Hindlimb muscle (tissue), 1 donor: Measurements from ENCODE around the gene LYPD3. TPM values are rescaled to one million over a fixed set of nuclear protein-coding genes. Genes with fewer than 3 reads are reported as not detected.
"Not testable (repeated sequence)": the region's sequence is repeated elsewhere in the genome, so short reads cannot be mapped to it uniquely, and the experiment has no call there.

ENCODE experiments used
- DNase-seq: peaks from one replicate; pipeline ENCODE4 v3.0.0-alpha.2; 2013
- polyA plus RNA-seq: library from polyadenylated mRNA; unstranded; fragments of 120-200 nt; gene quantifications from one replicate; pipeline ENCODE4 v1.2.1, GENCODE V29; 2013; ENCODE audit not compliant: insufficient read length

The LYPD3 gene
- 2.4 TPM for polyA plus RNA-seq

- no peak for DNase-seq
Observed at GRCh38 chr19:43465468-43466120, at the start of gene LYPD3. Gene LYPD3 (minus strand): TSS chr19:43465608. CDS start chr19:43465571, 37 bp downstream.

DNA sequence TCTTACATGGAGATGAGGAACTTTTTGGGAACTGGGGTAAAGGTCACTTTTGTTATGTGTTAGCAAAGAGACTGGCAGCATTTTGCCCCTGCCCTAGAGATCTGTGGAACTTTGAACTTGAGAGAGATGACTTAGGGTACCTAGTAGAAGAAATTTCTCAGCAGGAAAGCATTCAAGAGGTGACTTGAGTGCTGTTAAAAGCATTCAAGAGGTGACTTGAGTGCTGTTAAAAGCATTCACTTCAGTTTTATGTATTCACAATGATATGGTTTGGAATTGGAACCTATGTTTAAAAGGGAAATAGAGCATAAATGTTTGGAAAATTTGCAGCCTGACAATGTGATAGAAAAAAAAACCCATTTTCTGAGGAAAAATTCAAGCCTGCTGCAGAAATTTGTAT is 47.0 kb upstream of the LYPD3 start:
- DNase-seq = not testable (repeated sequence)

DNA sequence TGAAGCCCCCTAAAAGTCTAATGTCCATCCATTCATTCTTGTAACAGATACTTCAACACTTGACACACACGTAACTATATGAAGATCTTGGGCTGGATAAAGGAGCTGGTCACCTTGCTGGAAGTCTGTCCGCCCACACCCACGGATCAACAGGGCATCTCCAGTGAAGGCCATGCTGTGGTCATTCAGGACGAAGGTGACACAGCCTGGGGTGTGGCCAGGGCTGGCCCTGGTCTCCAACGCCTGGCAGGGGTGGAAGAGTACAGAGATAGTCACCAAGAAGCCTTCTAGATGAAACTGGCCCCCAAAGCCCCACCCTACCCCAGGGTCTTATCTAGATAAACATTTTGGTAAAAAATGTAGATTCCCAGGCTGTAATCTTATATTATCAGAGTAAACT is 45.9 kb upstream of the LYPD3 start:
- no peak for DNase-seq

- DNase-seq = no peak
Observed at GRCh38 chr19:43510713-43511112, 45.3 kb upstream of the LYPD3 start.

DNA sequence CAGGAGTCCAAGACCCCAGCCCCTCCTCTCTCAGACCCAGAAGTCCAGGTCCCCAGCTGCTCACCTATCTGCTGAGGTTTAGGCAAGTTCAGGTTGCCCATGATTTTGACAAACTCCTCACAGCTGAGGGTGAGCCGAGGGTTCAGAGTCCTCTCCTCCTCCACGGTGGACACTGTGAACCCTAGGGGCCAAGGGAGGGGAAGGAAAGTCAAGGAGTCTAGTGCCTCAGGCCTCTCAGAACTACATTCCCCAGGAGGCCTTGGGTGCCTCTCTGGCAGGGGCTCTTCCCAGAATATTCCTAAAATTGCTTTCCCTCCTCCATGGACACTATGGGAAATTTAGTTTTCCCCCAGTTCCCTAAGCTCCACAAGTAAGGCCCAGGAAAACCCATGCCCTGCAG is 42.5 kb upstream of the LYPD3 start:
- no peak for DNase-seq

- no peak for DNase-seq
Observed at GRCh38 chr19:43506629-43507028, 41.2 kb upstream of the LYPD3 start.

- DNase-seq = no peak
Observed at GRCh38 chr19:43505941-43506340, 40.5 kb upstream of the LYPD3 start.

DNA sequence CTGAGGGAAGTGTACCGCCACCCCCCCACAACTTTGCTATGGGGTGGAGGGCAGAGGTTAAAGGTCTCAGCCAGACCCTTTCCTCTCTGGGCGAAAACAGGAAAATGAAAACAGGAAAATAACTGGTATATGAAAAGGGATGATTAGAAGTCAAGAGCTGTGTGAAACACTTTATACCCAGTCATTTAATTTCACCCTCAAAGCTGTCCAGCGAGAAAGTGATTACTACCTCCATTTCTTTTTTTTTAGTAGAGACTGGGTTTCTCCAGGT is 39.7 kb upstream of the LYPD3 start:
- no peak for DNase-seq

DNA sequence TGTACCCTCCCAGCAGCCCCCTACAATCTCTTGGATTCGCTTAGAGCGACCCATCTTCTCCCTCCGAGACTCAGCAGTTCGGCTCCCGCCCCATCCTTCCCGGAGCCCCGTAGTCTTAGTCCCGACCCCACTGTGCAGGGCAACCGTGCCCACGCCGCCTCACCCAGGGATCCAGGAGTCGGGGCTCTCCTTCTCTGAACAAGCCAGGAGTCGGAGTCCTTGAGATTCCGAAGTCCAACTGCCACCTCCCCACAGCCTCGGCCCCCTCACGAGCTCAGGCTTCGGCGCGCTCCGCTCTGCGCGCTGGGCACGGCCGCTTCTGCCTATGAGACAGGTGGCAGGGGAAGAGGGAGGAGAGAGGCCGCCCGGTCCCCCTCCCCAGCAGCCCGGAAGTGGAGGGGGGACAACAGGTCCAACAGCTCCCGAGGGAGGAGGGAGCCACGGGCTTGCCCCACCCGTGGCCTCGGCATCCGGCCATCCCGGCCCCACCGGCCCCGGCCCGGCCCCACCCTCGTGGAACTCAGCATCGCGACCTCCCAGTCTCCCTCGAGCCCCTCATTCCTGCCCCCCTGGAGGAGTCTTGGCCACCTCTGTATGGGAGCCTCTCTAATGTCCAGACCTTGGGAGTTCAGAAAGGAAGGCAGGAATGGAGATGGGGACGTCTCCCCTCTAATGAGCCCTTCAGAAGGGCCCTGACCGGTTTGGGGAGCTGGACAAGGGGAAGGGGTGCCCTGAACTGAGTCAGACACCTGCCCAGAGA is 39.2 kb upstream of the LYPD3 start, which contains the start of gene PHLDB3:
Gene PHLDB3 (minus strand): TSS at position 321 of the 760 bp plus-strand sequence. CDS start 628 bp downstream, outside the sequence.
- DNase-seq = peak; percentile 34

DNA sequence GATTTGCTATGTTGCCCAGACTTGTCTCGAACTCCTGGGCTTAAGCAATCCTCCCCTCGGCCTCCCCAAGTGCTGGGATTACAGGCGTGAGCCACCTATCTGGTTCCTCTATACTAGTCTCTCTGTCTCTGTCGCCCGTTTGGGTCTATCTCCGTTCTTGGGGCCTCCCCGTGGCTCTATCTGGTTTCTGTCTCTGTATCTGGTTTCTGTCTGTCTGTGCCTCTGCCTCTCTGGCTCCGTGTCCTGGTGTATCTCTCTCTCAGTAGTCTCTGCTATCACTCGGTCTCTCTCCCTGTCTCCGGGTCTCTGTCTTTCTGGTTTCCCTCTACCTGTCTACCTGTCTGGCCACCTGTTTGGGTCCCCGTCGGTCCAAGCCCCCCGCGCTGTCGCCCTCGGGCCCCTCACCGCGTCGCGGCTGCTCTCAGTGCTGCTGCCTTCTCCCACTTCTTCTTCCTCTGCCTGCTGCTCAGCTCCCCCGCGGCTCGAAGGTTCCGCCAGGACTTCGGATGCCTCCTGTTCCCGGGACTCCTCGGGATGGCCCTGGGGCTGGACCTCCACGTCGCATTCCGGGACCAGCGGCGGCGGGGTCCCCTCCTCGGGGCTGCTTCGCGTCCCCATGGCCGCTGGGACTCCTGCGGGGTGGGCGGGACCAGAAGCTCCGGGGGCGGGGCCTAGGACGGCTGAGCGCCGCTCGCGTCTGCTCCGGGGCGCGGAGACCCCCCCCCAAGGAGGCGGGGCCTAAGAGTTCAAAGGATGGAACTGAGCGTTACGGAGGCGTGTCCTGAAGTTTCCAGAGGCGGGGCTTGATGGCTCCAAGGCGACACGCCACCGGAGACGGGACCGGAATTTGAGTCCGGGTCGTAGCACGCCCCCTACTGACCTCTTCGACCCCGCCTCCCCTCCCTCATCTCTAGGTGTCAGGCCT is 38.4 kb upstream of the LYPD3 start:
- DNase-seq = peak; percentile 94

GRCh38 chr19:43502419-43502976 is 37.1 kb upstream of the LYPD3 start:
- DNase-seq = no peak

- no peak for DNase-seq
Observed at GRCh38 chr19:43501661-43502418, 36.4 kb upstream of the LYPD3 start.

- DNase-seq = no peak
Observed at GRCh38 chr19:43499042-43499441, 33.6 kb upstream of the LYPD3 start.

- peak; percentile 81 for DNase-seq
Observed at GRCh38 chr19:43498233-43498842, 32.9 kb upstream of the LYPD3 start.

DNA sequence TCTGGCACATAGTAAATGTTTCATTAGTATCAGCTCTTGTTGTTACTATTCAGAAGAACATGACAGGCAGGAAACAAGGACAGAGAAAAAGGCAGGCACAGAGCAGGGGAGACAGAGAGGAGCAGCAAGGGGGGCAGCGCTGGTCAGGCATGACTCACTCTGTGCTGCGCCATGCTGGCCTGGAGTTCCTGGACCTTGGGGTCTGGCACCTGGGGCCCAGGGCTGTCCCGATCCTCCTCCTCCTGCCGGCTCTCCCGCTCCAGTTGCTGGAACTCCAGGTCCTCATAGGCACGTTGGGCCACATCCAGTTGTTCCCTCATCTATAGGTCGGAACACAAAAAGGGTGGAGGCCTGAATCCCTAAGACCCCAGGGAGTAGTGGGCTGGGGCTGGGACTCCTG is 31.6 kb upstream of the LYPD3 start:
- no peak for DNase-seq

DNA sequence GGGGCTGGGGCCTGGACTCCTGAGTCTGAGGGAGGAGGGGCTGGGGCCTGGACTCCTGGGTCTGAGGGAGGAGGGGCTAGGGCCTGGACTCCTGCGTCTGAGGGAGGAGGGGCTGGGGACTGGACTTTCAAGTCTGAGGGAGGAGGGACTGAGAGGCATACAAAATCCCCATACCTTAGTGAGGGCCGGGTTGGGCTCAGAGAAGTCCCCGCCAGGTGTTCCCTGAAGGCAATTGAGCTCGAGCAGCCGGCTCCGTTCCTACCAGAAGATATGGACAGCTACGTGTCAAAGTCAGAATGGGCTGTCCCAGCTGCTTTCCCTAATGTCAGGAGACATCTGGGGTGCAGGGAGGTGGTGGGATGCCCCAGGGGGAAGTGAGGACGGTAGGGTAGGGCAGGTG is 29.7 kb upstream of the LYPD3 start:
- no peak for DNase-seq

- DNase-seq = no peak
Observed at GRCh38 chr19:43490759-43491158, 25.4 kb upstream of the LYPD3 start.

- DNase-seq = no peak
Observed at GRCh38 chr19:43489979-43490599, 24.7 kb upstream of the LYPD3 start.

- DNase-seq = no peak
Observed at GRCh38 chr19:43489310-43489709, 23.9 kb upstream of the LYPD3 start.

DNA sequence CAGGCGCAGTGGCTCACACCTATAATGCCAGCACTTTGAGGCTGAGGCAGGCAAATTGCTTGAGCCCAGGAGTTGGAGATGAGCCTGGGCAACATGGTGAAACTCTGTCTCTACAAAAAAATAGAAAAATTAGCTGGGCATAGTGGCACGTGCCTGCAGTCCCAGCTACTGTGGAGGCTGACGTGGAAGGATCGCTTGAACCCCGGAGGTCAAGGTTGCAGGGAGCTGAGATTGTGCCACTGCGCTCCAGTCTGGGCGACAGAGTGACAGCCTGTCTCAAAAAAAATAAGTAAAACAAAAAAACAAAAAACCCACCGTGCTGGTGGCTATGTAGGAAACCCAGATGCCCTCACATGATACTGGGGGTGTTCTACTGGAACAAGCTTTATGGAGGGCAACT is 22.8 kb upstream of the LYPD3 start:
- no peak for DNase-seq

GRCh38 chr19:43486412-43486811 is 21.0 kb upstream of the LYPD3 start:
- no peak for DNase-seq
